ENCODE results near the gene MRPS14. TPM values are rescaled to one million over a fixed set of nuclear protein-coding genes. Genes with fewer than 3 reads are reported as not detected.

MRPS14 gene
- total and polyA plus RNA-seq, 9 of the 15 experiments (the other 6 are each of a cell fraction or from before 2014, with no cell fraction given), result 38.1 to 231 (median 54.9) TPM

DNA sequence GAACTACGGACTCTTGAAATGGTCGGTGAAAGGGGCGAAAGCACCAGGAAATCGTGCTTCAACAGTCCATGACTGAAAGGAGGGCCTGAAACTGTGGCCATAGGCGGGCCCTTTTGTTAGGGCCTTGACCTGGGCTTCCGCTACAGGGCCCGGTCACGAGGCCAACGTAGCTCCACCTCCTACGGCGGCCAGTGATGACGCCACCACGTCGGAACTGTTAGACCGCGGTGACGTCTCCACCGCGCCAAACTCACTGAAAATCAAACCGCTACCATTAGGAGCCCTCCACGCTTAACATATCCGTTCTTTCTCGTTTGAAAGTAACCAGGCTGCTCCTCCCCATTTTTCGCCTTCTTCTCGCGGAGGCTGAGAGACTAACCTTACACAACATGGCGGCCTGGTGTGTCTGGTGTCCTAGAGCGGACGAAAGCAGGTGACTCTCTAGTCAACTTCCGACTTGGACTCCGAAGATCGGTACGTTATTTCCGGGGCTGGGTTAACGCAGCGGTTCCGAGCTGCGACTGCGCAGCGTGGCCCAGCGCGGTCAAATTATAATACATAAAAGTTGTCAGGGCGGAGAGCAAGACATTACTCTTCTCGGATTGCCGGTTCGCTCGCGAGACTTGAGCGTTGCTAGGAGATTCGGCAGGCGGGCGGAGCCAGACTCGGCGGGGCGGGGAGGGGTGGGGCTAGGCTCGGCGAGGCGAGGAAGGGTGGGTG is 23.8 kb downstream of the MRPS14 start:
- peak; percentile 77 for ATAC-seq
- intact Hi-C loops (cut with micrococcal nuclease), result loop anchor here (2.0 to 5.0 kb wide), 3 partner anchors 23 to 737 kb away; partner anchors contain the start of gene MRPS14
- WGBS (ENCODE audit: insufficient coverage, low coverage, missing lambda C conversion rate), result under 1% methylated on average over 52 of the region's 58 CpGs
- peak overlapping the region; percentile 98 to 99 for H3K9ac ChIP-seq (ENCODE audit: insufficient read depth in 1 of 2, low read depth in 2 of 2, low read length in 2 of 2)
- peak overlapping the region; percentile 99 for H3K27ac ChIP-seq (ENCODE audit: extremely low read depth, low read depth, low read length)
- peaks cover 25% of the 10 kb centered on the region for H3K36me3 ChIP-seq (ENCODE audit: control insufficient read depth, insufficient read depth, low read length)
- peaks cover 69% of the 10 kb centered on the region for H3K79me2 ChIP-seq (ENCODE audit: control insufficient read depth, insufficient read depth, low read length)
- FAIRE-seq, result peak; percentile 94
- POLR2A ChIA-PET, result interaction anchor here (0.6 to 4.1 kb wide), 44 partner anchors 8 to 737 kb away, joined by 3 to 65 read pairs (median 5); partner anchors contain the start of gene MRPS14
- CTCF ChIA-PET (ENCODE audit: low intra/inter-chr PET ratio), result interaction anchor here (1.1 to 3.5 kb wide), 2 partner anchors 230 to 1579 kb away, joined by 3 to 38 read pairs; no protein-coding TSS in a partner anchor
- peak; percentile 95 to 99 (median 96) for DNase-seq (ENCODE audit: extremely low read depth in 1 of 4, low spot score in 3 of 4)
- BruUV-seq (replicated peaks), result TSS peak; percentile 70
- in situ Hi-C loops (cut with MboI), result loop anchor here (5.0 to 25.0 kb wide), 2 partner anchors 232 to 737 kb away; no protein-coding TSS in a partner anchor
- peaks cover 13 to 31% of the 10 kb centered on the region in 2 experiments; a peak in 4 of 5 replicates for H3K4me1 ChIP-seq (replicated peaks in 1 of 2; ENCODE audit: control insufficient read depth in 2 of 2, insufficient read depth in 2 of 2, low read length in 2 of 2)
- no peaks in the 10 kb centered on the region for H3K27me3 ChIP-seq (ENCODE audit: control insufficient read depth in 2 of 2, insufficient read depth in 2 of 2, low read length in 2 of 2)
- H3K9me1 ChIP-seq (ENCODE audit: control insufficient read depth, insufficient read depth, low read length), result no peaks in the 10 kb centered on the region
- no peaks in the 10 kb centered on the region; the same call in none of the 2 replicates for H4K20me1 ChIP-seq (replicated peaks; ENCODE audit: control insufficient read depth, insufficient read depth, low read length)
- H3K4me2 ChIP-seq (ENCODE audit: insufficient read depth, low read length), result peak overlapping the region; percentile 97
- H3K4me3 ChIP-seq, result peak overlapping the region; percentile 90
- peak overlapping the region; percentile 99 for H2AFZ ChIP-seq (ENCODE audit: low read depth, low read length)
- no peaks in the 10 kb centered on the region for H3K9me3 ChIP-seq (replicated peaks; ENCODE audit: control insufficient read depth, insufficient read depth, low read depth, low read length)
- TF ChIP-seq GATAD2B (IDR thresholded peaks at IDR 0.05; ENCODE audit: borderline replicate concordance), result 0 out of 2 replicates have a peak, but pooled peaks have one; percentile 42
- TF ChIP-seq HDAC3 (IDR thresholded peaks at IDR 0.05; ENCODE audit: borderline replicate concordance, partially characterized antibody), result peak; percentile 78
- 0 out of 2 replicates have a peak, but pooled peaks have one; percentile 78 for TF ChIP-seq ZNF12 (CRISPR knock-in tag; IDR thresholded peaks at IDR 0.05)
- TF ChIP-seq ZNF212 (CRISPR knock-in tag; IDR thresholded peaks at IDR 0.05), result peak; percentile 4
- TF ChIP-seq ZNF239 (CRISPR knock-in tag; IDR thresholded peaks at IDR 0.05), result no peak
- no peak for TF ChIP-seq ZNF3 (CRISPR knock-in tag; IDR thresholded peaks at IDR 0.05)
- TF ChIP-seq SMAD3 (CRISPR knock-in tag; conservative IDR thresholded peaks at IDR 0.05), result 0 out of 2 replicates have a peak, but pooled peaks have one; percentile 58
- TF ChIP-seq PML (IDR thresholded peaks at IDR 0.05; ENCODE audit: low read length), result peak; percentile 90
- TF ChIP-seq RBM22 (IDR thresholded peaks at IDR 0.05; ENCODE audit: low read depth, low read length, poor library complexity, severe bottlenecking), result no peak
- TF ChIP-seq U2AF1 (optimal IDR thresholded peaks at IDR 0.05; ENCODE audit: low read depth, low read length), result no peak
- TF ChIP-seq, protein P1, sequence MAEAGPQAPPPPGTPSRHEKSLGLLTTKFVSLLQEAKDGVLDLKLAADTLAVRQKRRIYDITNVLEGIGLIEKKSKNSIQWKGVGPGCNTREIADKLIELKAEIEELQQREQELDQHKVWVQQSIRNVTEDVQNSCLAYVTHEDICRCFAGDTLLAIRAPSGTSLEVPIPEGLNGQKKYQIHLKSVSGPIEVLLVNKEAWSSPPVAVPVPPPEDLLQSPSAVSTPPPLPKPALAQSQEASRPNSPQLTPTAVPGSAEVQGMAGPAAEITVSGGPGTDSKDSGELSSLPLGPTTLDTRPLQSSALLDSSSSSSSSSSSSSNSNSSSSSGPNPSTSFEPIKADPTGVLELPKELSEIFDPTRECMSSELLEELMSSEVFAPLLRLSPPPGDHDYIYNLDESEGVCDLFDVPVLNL (CRISPR knock-in tag; IDR thresholded peaks at IDR 0.05; ENCODE audit: low read depth), result 0 out of 2 replicates have a peak, but pooled peaks have one; percentile 80
- no peak for TF ChIP-seq PCBP2 (IDR thresholded peaks at IDR 0.05; ENCODE audit: low read depth, low read length, poor library complexity, severe bottlenecking)
- TF ChIP-seq ARHGAP35 (IDR thresholded peaks at IDR 0.05; ENCODE audit: partially characterized antibody), result no peak
- TF ChIP-seq NCOA6 (IDR thresholded peaks at IDR 0.05), result peak; percentile 74
- peak; percentile 97 for TF ChIP-seq ELF1 (tag; IDR thresholded peaks at IDR 0.05)
- peak; percentile 87 for TF ChIP-seq ETV5 (CRISPR knock-in tag; IDR thresholded peaks at IDR 0.05; ENCODE audit: low read depth)
- TF ChIP-seq ESRRA (IDR thresholded peaks at IDR 0.05; ENCODE audit: borderline replicate concordance, low read depth), result peak; percentile 94
- peak; percentile 75 to 95 for TF ChIP-seq ARNT (IDR thresholded peaks at IDR 0.05)
- TF ChIP-seq BCL6 (CRISPR knock-in tag; IDR thresholded peaks at IDR 0.05), result no peak
- TF ChIP-seq NBN (IDR thresholded peaks at IDR 0.05; ENCODE audit: low read depth), result peak; percentile 99
- TF ChIP-seq DPF2 (IDR thresholded peaks at IDR 0.05), result peak; percentile 70; the same call in 1 of the 2 replicates
- 0 out of 2 replicates have a peak, but pooled peaks have one; percentile 37 for TF ChIP-seq ESRRB (CRISPR knock-in tag; IDR thresholded peaks at IDR 0.05; ENCODE audit: borderline replicate concordance)
- TF ChIP-seq MTA2 (IDR thresholded peaks at IDR 0.05; ENCODE audit: low read depth), result 0 out of 2 replicates have a peak, but pooled peaks have one; percentile 2

Data from K562 (cell line).